ENCODE measurements around the gene EXT2. TPM values are rescaled to one million over a fixed set of nuclear protein-coding genes. Genes with fewer than 3 reads are reported as not detected.

EXT2 gene
- total RNA-seq, 2 donors from 2014 or later, result 47.7 to 60.3 TPM

- no peak overlapping the region for H3K27ac Mint-ChIP-seq
- H3K27me3 Mint-ChIP-seq (ENCODE audit: insufficient read depth), result no peaks in the 10 kb centered on the region
- Histone ChIP-seq H3K9me3 (ENCODE audit: control insufficient read depth, low read length) (peaks cover 9% of the 10 kb centered on the region), H3K27me3 (ENCODE audit: control insufficient read depth, insufficient read depth, low read length, poor library complexity, severe bottlenecking) (no peaks in the 10 kb centered on the region), H3K4me1 (ENCODE audit: control insufficient read depth, insufficient read depth, low read length) (no peaks in the 10 kb centered on the region), H3K4me3 (ENCODE audit: low read length) (no peak overlapping the region), H3K36me3 (ENCODE audit: control insufficient read depth, insufficient read depth, low read length) (no peaks in the 10 kb centered on the region), H3K27ac (ENCODE audit: low read depth, low read length) (no peak overlapping the region), H3K9ac (ENCODE audit: extremely low read depth, low read length, poor library complexity, severe bottlenecking) (no peak overlapping the region)
- no peak overlapping the region for H3K4me3 Mint-ChIP-seq
- TF ChIP-seq CTCF (conservative IDR thresholded peaks at IDR 0.05), result no peak
- peaks cover 13% of the 10 kb centered on the region for H3K9me3 Mint-ChIP-seq
- WGBS, 2 experiments (ENCODE audit: insufficient coverage in 1 of 2, insufficient read length in 1 of 2), result no CpG with 5 or more reads among the region's 1 CpG
- no peak for DNase-seq
- H3K4me1 Mint-ChIP-seq, result no peaks in the 10 kb centered on the region
- peaks cover 10% of the 10 kb centered on the region for H3K36me3 Mint-ChIP-seq (ENCODE audit: low read depth)
These were observed 117.7 kb downstream of the EXT2 start for GRCh38 chr11:44213148-44213547.

GRCh38 chr11:44217432-44217831 is 122.0 kb downstream of the EXT2 start:
- H3K9ac ChIP-seq (ENCODE audit: extremely low read depth, low read length, poor library complexity, severe bottlenecking), result no peak overlapping the region
- no peaks in the 10 kb centered on the region for H3K27me3 Mint-ChIP-seq (ENCODE audit: insufficient read depth)
- no peak overlapping the region for H3K27ac Mint-ChIP-seq
- H3K4me3 ChIP-seq (ENCODE audit: low read length), result no peak overlapping the region
- H3K4me1 ChIP-seq (ENCODE audit: control insufficient read depth, insufficient read depth, low read length), result no peaks in the 10 kb centered on the region
- H3K27me3 ChIP-seq (ENCODE audit: control insufficient read depth, insufficient read depth, low read length, poor library complexity, severe bottlenecking), result no peaks in the 10 kb centered on the region
- no peak for DNase-seq
- no peak overlapping the region for H3K27ac ChIP-seq (ENCODE audit: low read depth, low read length)
- H3K4me3 Mint-ChIP-seq, result no peak overlapping the region
- peaks cover 5% of the 10 kb centered on the region for H3K36me3 Mint-ChIP-seq (ENCODE audit: low read depth)
- H3K4me1 Mint-ChIP-seq, result no peaks in the 10 kb centered on the region
- H3K9me3 Mint-ChIP-seq, result peaks cover 6% of the 10 kb centered on the region
- WGBS, 2 experiments (ENCODE audit: insufficient coverage in 1 of 2, insufficient read length in 1 of 2), result 93 to 100% methylated on average over 1 of the region's 1 CpG
- H3K9me3 ChIP-seq (ENCODE audit: control insufficient read depth, low read length), result peaks cover 4% of the 10 kb centered on the region
- TF ChIP-seq CTCF (conservative IDR thresholded peaks at IDR 0.05), result no peak
- no peaks in the 10 kb centered on the region for H3K36me3 ChIP-seq (ENCODE audit: control insufficient read depth, insufficient read depth, low read length)

GRCh38 chr11:44219830-44220796 is 124.6 kb downstream of the EXT2 start:
- Histone ChIP-seq H3K27ac (ENCODE audit: low read depth, low read length) (no peak overlapping the region), H3K4me3 (ENCODE audit: low read length) (no peak overlapping the region), H3K4me1 (ENCODE audit: control insufficient read depth, insufficient read depth, low read length) (no peaks in the 10 kb centered on the region), H3K36me3 (ENCODE audit: control insufficient read depth, insufficient read depth, low read length) (no peaks in the 10 kb centered on the region), H3K9me3 (ENCODE audit: control insufficient read depth, low read length) (no peaks in the 10 kb centered on the region), H3K9ac (ENCODE audit: extremely low read depth, low read length, poor library complexity, severe bottlenecking) (no peak overlapping the region), H3K27me3 (ENCODE audit: control insufficient read depth, insufficient read depth, low read length, poor library complexity, severe bottlenecking) (no peaks in the 10 kb centered on the region)
- H3K27me3 Mint-ChIP-seq (ENCODE audit: insufficient read depth), result no peaks in the 10 kb centered on the region
- no peak overlapping the region for H3K4me3 Mint-ChIP-seq
- H3K27ac Mint-ChIP-seq, result peak overlapping the region; percentile 6
- H3K9me3 Mint-ChIP-seq, result no peaks in the 10 kb centered on the region
- no peak for TF ChIP-seq CTCF (conservative IDR thresholded peaks at IDR 0.05)
- DNase-seq, result no peak
- H3K36me3 Mint-ChIP-seq (ENCODE audit: low read depth), result peaks cover 2% of the 10 kb centered on the region
- 83 to 100% methylated on average over 3 to 4 of the region's 4 CpGs for WGBS, 2 experiments (ENCODE audit: insufficient coverage in 1 of 2, insufficient read length in 1 of 2)
- H3K4me1 Mint-ChIP-seq, result no peaks in the 10 kb centered on the region

All from endodermal cell (in vitro differentiated cells).